GM19324 (cell line): Measurements from ENCODE around the gene OBSCN.
"Not testable (repeated sequence)": the region's sequence is repeated elsewhere in the genome, so short reads cannot be mapped to it uniquely, and the experiment has no call there.

Experiments used
- ATAC-seq: cut with Tn5 transposase; IDR thresholded peaks from one replicate; pipeline ENCODE4 v1.9.1; 2021; ENCODE audit warnings: mild to moderate bottlenecking, moderate library complexity; ENCODE audit not compliant: unreplicated experiment, low FRiP score

Gene OBSCN

GRCh38 chr1:228212415-228212965, 4.6 kb downstream of the OBSCN start:
- ATAC-seq: no peak

DNA sequence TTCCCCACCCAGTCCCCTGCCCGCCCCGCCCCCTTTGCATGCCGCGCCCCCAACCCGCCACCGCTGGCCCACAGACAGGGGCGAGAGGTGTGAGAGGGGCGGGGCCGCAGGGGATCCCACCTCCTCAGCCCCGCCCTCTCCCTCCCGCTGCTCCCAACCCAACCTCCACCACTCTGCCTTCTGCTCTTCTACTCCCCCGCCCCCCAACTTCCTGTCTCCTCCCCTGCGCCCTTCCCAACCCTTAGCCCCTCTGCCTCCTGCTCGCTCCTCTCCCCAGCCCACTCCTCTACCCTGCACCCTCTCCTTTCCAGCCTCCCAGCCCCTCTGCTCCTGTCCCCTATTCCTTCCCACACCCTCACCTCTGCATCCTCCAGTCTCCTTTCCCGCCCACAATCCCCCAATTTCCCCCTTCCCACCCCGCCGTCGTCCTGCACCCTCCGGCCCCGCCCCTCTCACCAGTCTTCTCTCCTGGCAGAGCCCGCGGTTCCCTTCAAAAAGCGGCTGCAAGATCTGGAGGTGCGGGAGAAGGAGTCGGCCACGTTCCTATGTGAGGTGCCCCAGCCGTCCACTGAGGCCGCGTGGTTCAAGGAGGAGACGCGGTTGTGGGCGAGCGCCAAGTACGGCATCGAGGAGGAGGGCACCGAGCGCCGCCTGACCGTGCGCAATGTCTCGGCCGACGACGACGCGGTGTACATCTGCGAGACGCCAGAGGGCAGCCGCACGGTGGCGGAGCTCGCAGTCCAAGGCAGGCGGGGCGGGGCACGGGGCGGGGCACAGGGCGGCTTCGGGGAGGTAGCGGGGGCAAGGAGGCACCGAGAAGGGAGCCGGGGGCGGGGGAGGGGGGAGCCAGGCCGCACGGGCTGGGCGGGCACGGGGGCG, 5.4 kb downstream of the OBSCN start:
- peak; percentile 70 for ATAC-seq

DNA sequence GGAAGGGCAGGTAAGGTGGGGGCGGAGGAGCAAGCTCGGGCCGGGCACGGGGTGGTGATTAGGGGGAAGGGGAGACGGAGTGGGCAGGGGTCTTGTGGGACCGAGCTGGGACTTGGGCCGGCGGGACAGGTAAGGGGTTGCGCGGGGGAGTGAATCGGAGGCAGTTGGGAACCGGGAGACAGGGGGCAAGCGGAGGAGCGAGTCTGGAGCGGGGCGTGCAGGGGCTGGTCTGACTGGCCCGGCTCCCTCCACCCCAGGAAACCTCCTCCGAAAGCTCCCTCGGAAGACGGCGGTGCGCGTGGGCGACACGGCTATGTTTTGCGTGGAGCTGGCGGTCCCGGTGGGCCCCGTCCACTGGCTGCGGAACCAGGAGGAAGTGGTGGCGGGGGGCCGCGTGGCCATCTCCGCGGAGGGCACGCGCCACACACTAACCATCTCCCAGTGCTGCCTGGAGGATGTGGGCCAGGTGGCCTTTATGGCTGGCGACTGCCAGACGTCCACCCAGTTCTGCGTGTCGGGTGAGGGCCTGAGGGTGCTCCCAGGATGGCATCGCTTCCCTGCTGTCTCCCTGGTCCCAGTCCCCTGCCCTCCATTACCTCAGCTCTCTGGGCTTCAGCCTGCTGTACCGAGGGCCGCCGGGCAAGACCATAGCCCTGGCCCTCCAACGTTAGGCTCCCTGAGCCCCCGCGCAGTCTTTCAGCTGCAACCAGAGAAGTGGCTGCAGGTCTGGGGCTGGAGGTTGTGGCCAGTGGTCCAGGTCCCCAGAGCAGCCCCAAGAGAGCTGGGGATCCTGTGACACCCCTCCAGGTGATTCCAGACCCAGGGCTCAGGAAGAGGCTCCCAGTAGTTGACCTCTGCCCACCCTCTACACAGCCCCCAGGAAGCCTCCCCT, 6.3 kb downstream of the OBSCN start:
- no peak for ATAC-seq

GRCh38 chr1:228214921-228215662, 7.2 kb downstream of the OBSCN start:
- no peak for ATAC-seq

- ATAC-seq: no peak
Measured at GRCh38 chr1:228215663-228216116, 7.8 kb downstream of the OBSCN start.

GRCh38 chr1:228216371-228217320, 8.8 kb downstream of the OBSCN start:
- no peak for ATAC-seq

GRCh38 chr1:228217551-228218344, 9.9 kb downstream of the OBSCN start:
- ATAC-seq: no peak

- ATAC-seq: no peak
Measured at GRCh38 chr1:228218513-228219244, 10.8 kb downstream of the OBSCN start.

DNA sequence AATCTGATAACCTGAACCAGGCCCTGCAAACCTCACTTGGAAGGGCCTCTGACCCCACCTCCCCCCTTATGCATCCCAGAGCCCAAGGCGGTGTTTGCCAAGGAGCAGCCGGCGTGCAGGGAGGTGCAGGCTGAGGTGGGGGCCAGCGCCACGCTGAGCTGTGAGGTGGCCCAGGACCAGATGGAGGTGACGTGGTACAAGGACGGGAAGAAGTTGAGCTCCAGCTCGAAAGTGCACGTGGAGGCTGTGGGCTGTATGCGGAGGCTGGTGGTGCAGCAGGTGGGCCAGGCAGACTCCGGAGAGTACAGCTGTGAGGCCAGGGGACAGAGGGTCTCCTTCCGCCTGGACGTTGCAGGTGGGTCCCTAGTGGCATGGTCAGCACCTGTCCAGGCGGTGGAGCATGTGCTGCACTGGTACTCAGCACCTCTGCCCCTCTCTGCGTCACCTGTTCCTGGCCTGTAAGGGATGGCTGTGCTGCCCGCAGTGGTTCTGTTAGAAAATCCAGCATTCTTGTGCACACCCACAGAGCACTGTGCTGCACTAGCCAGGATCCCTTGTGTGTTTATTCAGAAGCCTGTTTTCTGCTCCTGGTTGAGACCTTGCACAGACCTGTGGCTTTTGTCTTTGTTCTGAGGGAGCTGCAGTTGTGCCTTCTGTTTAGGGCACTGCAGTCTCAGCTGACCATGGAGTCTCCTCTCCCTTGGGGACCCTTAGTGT, 11.6 kb downstream of the OBSCN start:
- no peak for ATAC-seq

DNA sequence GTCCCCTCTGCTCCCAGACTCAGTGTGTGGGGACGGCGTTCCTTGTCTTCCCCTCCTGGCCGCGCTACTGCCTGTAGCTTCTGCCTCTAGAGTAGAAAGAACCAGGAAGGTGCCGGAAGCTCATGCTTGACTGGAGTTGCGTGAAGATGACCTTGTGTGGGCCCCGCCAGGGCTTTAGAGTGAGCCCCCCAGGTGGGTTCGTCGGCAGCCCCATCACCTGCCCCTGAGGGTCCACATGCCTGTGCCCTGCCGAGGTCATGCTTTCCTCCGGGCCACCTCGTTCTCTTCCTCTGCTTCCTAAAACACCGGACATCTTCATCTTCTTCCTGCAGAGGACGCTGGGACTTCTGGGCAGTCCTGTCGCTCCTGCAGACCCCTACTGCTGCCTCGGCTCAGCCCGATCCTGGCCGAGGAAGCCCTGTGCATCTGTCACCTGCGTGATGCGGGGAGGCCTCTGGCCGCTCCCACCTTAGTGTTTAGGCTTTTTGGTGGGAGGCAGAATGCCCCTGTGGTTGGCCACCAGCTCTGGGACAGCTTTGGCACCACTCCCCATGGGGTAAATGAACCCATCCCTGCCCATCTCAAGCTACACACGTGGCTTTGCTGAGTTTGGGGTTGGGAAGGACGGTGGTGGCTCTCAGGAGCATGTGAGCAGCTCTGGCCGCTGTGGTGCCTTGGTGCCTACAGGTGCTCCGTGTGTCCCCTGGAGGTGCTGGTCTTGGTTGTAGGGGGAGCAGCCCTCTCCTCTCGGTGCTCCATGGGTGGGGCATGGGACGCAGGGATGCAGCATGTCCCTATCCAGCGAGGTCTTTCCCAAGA, 12.3 kb downstream of the OBSCN start:
- ATAC-seq: no peak

DNA sequence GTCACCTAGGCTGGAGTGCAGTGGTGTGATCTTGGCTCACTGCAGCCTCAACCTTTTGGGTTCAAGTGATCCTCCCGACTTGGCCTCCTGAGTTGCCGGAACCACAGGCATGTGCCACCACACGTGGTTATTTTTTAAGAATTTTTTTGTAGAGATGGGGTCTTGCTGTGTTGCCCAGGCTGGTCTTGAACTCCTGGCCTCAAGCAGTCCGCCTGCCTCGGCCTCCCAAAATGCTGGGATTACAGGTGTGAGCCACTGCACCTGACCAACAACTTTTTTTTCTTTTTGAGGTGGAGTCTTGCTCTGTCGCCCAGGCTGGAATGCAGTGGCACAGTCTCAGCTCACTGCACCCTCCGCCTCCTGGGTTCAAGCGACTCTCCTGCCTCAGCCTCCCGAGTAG, 13.3 kb downstream of the OBSCN start:
- ATAC-seq: not testable (repeated sequence)

- no peak for ATAC-seq
Measured at GRCh38 chr1:228222548-228222947, 14.7 kb downstream of the OBSCN start.

DNA sequence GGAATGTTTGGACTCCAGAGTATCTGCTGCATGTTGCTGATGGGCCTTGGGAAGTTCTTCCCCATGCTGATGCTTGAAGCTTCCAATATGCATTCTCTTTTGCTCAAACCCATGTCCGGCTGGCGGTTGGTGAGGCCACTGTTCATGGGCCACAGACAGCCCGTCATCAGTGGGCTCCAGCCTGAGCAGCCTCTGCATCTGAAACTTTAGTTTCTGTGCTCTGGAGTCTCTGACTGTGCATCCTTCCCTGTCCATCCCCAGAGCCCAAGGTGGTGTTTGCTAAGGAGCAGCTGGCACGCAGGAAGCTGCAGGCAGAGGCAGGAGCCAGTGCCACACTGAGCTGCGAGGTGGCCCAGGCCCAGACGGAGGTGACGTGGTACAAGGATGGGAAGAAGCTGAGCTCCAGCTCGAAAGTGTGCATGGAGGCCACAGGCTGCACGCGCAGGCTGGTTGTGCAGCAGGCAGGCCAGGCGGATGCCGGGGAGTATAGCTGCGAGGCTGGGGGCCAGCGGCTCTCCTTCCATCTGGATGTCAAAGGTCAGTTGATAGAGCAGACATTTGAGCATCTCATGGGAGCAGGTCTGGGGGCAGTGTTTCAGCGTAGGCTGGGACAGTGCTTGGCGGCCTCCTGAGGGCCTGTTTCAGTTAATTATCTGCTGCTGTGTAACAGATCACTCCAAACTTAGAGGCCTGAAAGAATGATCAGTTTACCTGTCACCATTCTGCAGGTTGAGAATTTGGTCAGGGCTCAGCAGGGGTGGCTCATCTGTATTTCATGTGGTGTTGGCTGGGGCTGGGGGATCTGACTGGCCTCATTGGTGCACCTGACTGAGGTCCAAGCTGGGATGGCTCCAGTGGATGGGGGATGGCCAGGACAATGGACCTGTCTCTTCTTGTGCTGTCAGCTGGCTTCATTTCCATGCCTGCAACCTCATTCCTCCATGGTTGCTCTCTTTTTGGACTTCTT, 16.6 kb downstream of the OBSCN start:
- no peak for ATAC-seq

- ATAC-seq: no peak
Measured at GRCh38 chr1:228225165-228225710, 17.4 kb downstream of the OBSCN start.

- ATAC-seq: no peak
Measured at GRCh38 chr1:228225740-228226139, 17.9 kb downstream of the OBSCN start.
